Loucy (cell line): Measurements from ENCODE around the gene CCDC181.

Experiments
- H2AFZ ChIP-seq: fragments of 200-600 bp; sonication (generic); 2 replicates; pipeline ENCODE4 v1.6.0; 2016; ENCODE audit warnings: antibody characterized with exemption, mild to moderate bottlenecking, low read length, moderate library complexity
- H3F3A ChIP-seq: fragments of 200-600 bp; 2 replicates; pipeline ENCODE4 v1.6.0; 2016; ENCODE audit warnings: antibody characterized with exemption, low read depth, mild to moderate bottlenecking
- H3K27me3 ChIP-seq: fragments of 200-600 bp; sonication (generic); 2 replicates; pipeline ENCODE4 v1.6.1; 2014; ENCODE audit warnings: low read length, mild to moderate bottlenecking; ENCODE audit not compliant: insufficient read depth, poor library complexity, severe bottlenecking
- H3K36me3 ChIP-seq: fragments of 200-600 bp; sonication (generic); 2 replicates; pipeline ENCODE4 v1.6.1; 2016; ENCODE audit warnings: low read length; ENCODE audit not compliant: insufficient read depth
- H3K4me1 ChIP-seq: fragments of 200-600 bp; sonication (generic); 2 replicates; pipeline ENCODE4 v1.5.1; 2014; ENCODE audit warnings: low read length, mild to moderate bottlenecking; ENCODE audit not compliant: insufficient read depth, poor library complexity, severe bottlenecking
- H3K4me2 ChIP-seq: fragments of 200-600 bp; sonication (generic); 2 replicates; pipeline ENCODE4 v1.6.0; 2014; ENCODE audit warnings: antibody characterized with exemption, low read length, low read depth, mild to moderate bottlenecking; ENCODE audit not compliant: poor library complexity, severe bottlenecking
- H3K4me3 ChIP-seq: fragments of 200-600 bp; sonication (generic); 2 replicates; pipeline ENCODE4 v1.5.1; 2014; ENCODE audit warnings: low read length, mild to moderate bottlenecking, mixed read lengths; ENCODE audit not compliant: poor library complexity, severe bottlenecking
- H3K79me2 ChIP-seq: fragments of 200-600 bp; sonication (generic); 2 replicates; pipeline ENCODE4 v1.6.1; 2014; ENCODE audit warnings: low read length; ENCODE audit not compliant: insufficient read depth
- H3K9ac ChIP-seq: fragments of 200-600 bp; sonication (generic); 2 replicates; pipeline ENCODE4 v1.6.0; 2014; ENCODE audit warnings: mild to moderate bottlenecking, low read depth, low read length, moderate library complexity; ENCODE audit not compliant: poor library complexity, severe bottlenecking
- H3K9me2 ChIP-seq: fragments of 200-600 bp; sonication (generic); replicated peaks from 2 replicates; pipeline ENCODE4 v1.6.1; 2016; ENCODE audit warnings: low read depth, low read length, mixed read lengths
- H3K9me3 ChIP-seq: fragments of 200-600 bp; sonication (generic); 2 replicates; pipeline ENCODE4 v1.6.1; 2014; ENCODE audit warnings: mild to moderate bottlenecking, antibody characterized with exemption, low read length, low read depth; ENCODE audit not compliant: insufficient read depth
- H4K20me1 ChIP-seq: fragments of 200-600 bp; sonication (generic); 2 replicates; pipeline ENCODE4 v1.6.0; 2014; ENCODE audit warnings: antibody characterized with exemption, low read length, mild to moderate bottlenecking; ENCODE audit not compliant: insufficient read depth, poor library complexity, severe bottlenecking
- EZH2phosphoT487 ChIP-seq: fragments of 200-600 bp; IDR thresholded peaks from 2 replicates; pipeline ENCODE4 v1.6.1; 2018; ENCODE audit warnings: antibody characterized with exemption, mild to moderate bottlenecking, moderate library complexity, borderline replicate concordance
- TF ChIP-seq, protein P1 (sequence below): fragments of 200-600 bp; sonication (generic); conservative IDR thresholded peaks from 2 replicates; pipeline ENCODE4 v1.5.1; 2014; ENCODE audit warnings: mild to moderate bottlenecking, antibody characterized with exemption, low read length

The CCDC181 gene

DNA sequence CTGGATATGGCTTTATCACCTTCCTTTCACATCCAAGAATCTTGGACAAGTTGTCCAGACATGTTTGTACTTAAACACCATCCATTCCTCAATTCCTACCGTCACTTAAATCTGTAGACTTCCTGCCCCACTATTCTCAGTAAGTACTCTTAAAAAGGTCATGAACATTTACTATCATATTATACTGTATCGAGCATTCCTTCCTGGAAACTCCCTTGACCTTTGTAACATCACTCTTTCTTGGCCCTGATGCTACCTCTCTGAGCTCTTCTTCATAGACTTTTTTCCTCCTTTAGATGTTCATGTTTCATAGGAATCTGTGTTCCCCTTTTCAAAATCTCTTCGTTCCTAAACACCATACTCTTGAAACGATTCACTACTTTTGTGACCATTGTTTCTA is 43.8 kb downstream of the CCDC181 start:
- TF ChIP-seq EZH2phosphoT487: no peak
- TF ChIP-seq, protein P1, sequence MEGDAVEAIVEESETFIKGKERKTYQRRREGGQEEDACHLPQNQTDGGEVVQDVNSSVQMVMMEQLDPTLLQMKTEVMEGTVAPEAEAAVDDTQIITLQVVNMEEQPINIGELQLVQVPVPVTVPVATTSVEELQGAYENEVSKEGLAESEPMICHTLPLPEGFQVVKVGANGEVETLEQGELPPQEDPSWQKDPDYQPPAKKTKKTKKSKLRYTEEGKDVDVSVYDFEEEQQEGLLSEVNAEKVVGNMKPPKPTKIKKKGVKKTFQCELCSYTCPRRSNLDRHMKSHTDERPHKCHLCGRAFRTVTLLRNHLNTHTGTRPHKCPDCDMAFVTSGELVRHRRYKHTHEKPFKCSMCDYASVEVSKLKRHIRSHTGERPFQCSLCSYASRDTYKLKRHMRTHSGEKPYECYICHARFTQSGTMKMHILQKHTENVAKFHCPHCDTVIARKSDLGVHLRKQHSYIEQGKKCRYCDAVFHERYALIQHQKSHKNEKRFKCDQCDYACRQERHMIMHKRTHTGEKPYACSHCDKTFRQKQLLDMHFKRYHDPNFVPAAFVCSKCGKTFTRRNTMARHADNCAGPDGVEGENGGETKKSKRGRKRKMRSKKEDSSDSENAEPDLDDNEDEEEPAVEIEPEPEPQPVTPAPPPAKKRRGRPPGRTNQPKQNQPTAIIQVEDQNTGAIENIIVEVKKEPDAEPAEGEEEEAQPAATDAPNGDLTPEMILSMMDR: no peak
- Histone ChIP-seq H3K79me2 (peaks cover under 1% of the 10 kb centered on the region; the same call in 1 of the 2 replicates), H2AFZ (no peak overlapping the region), H3K4me3 (no peak overlapping the region), H4K20me1 (no peaks in the 10 kb centered on the region), H3K9ac (no peak overlapping the region), H3K4me1 (peaks cover 9% of the 10 kb centered on the region), H3K36me3 (peaks cover 76% of the 10 kb centered on the region; the same call in 1 of the 2 replicates), H3K4me2 (no peak overlapping the region), H3K9me3 (no peaks in the 10 kb centered on the region), H3K27me3 (no peaks in the 10 kb centered on the region), H3K9me2 (no peaks in the 10 kb centered on the region), H3F3A (no peaks in the 10 kb centered on the region)

DNA sequence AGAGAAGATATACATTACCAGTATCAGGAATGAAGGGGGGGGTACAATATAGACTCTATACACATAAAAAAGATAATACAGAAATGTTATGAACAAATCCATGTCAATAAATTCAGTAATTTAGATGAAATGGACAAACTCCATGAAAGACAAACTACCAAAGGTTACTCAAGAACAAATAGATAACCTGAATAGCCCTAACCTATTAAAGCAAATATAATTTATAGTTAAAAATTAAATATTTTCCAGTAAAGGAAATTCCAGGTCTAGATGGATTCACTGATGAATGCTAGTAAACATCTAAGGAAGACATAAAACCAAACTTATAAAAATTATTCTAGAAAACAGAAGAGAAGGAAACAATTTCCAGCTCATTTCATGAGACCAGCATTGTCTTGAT is 46.1 kb downstream of the CCDC181 start:
- H4K20me1 ChIP-seq: no peaks in the 10 kb centered on the region
- no peaks in the 10 kb centered on the region for H3K27me3 ChIP-seq
- no peaks in the 10 kb centered on the region for H3K9me3 ChIP-seq
- no peaks in the 10 kb centered on the region for H3K9me2 ChIP-seq
- no peaks in the 10 kb centered on the region for H3F3A ChIP-seq
- peaks cover 25% of the 10 kb centered on the region for H3K4me1 ChIP-seq
- H3K36me3 ChIP-seq: peaks cover 78% of the 10 kb centered on the region; the same call in 1 of the 2 replicates
- no peak overlapping the region for H3K4me3 ChIP-seq
- H3K4me2 ChIP-seq: no peak overlapping the region
- peaks cover 16% of the 10 kb centered on the region; the same call in 1 of the 2 replicates for H3K79me2 ChIP-seq
- H3K9ac ChIP-seq: no peak overlapping the region
- TF ChIP-seq, protein P1: no peak
- no peak for TF ChIP-seq EZH2phosphoT487
- H2AFZ ChIP-seq: no peak overlapping the region

DNA sequence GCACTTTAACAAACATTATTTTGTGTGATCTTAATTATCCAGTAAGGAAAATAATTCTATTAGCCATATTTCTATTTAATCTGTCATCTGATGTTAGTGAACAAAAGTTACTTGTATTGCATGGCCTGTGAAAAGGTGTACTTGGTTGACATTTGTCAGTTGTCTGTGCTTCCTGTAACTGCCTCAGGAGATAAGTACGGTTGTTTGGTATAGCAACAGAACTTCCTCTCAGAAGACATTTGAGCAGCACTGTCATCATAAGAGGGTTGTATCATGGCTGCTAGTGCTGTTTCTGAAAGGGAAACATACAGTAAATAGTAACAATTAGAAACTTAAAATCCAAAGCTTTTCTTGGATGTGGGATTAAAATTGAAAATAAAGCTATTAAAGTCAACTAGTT is 55.9 kb downstream of the CCDC181 start:
- Histone ChIP-seq H4K20me1 (peaks cover 8% of the 10 kb centered on the region), H3K9me3 (no peaks in the 10 kb centered on the region), H3K27me3 (no peaks in the 10 kb centered on the region), H3K4me3 (peak overlapping the region; percentile 86), H2AFZ (no peak overlapping the region; the same call in 1 of the 2 replicates), H3K4me2 (peak overlapping the region; percentile 90), H3F3A (no peaks in the 10 kb centered on the region), H3K4me1 (peaks cover 73% of the 10 kb centered on the region), H3K9ac (peak overlapping the region; percentile 84), H3K36me3 (peaks cover 9% of the 10 kb centered on the region; the same call in 1 of the 2 replicates), H3K9me2 (no peaks in the 10 kb centered on the region), H3K79me2 (peaks cover 76% of the 10 kb centered on the region)
- TF ChIP-seq EZH2phosphoT487: no peak
- TF ChIP-seq, protein P1: no peak
